Thyroid gland (tissue), 4 donors: ENCODE results near the gene MAP6. TPM values are rescaled to one million over a fixed set of nuclear protein-coding genes. Genes with fewer than 3 reads are reported as not detected.
A peak's percentile ranks its signal among the peaks of the same experiment; 100 is the strongest.

Experiments used
- DNase-seq, 2 donors: peaks; one replicate each; pipeline ENCODE4 v3.0.0-alpha.2; 2019
- H3K27ac ChIP-seq, 3 donors: fragments of 200-600 bp; sonication (generic); 1 replicate in 2 of 3; 2 replicates in 1 of 3; pipeline ENCODE4 v1.5.1; 2016 to 2019; ENCODE audit warnings: mild to moderate bottlenecking in 1 of 3, moderate library complexity in 1 of 3
- H3K27me3 ChIP-seq: fragments of 200-600 bp; sonication (generic); one replicate; pipeline ENCODE4 v1.5.1; 2019
- H3K36me3 ChIP-seq, 2 donors: fragments of 200-600 bp; sonication (generic); one replicate each; pipeline ENCODE4 v1.5.1; 2016 to 2019
- H3K4me1 ChIP-seq, 2 donors: fragments of 200-600 bp; sonication (generic); one replicate each; pipeline ENCODE4 v1.5.1; 2017 to 2019
- H3K4me3 ChIP-seq, 3 donors: fragments of 200-600 bp; sonication (generic); replicated peaks in 1 of 3; 1 replicate in 2 of 3; 2 replicates in 1 of 3; pipeline ENCODE4 v1.5.1; 2016; ENCODE audit warnings: mild to moderate bottlenecking in 1 of 3
- H3K9me3 ChIP-seq: fragments of 200-600 bp; sonication (generic); one replicate; pipeline ENCODE4 v1.5.1; 2017
- CTCF ChIP-seq, 6 experiments: fragments of 200-600 bp in 3 of 6; fragments of 450-650 bp in 3 of 6; sonication (generic) in 3 of 6; IDR thresholded peaks; one replicate each; pipeline ENCODE4 v1.5.1; 2016 to 2019; ENCODE audit warnings: antibody characterized with exemption in 6 of 6, mild to moderate bottlenecking in 2 of 6, inconsistent platforms in 1 of 6, moderate library complexity in 1 of 6
- POLR2A ChIP-seq, 2 donors: fragments of 450-650 bp; IDR thresholded peaks; one replicate each; pipeline ENCODE4 v1.6.1; 2017; ENCODE audit warnings: antibody characterized with exemption in 2 of 2, mild to moderate bottlenecking in 2 of 2, moderate library complexity in 1 of 2
- WGBS, 2 donors: methylation state at CpG; one replicate each; pipeline ENCODE4 v1.1.5; 2017; 5-methylcytosine and 5-hydroxymethylcytosine counted together
- intact Hi-C: fragments of 100-400 bp; cut with DNase I; formaldehyde crosslinking; loops from one replicate; pipeline ENCODE4 v1.15.1; 2023
- total RNA-seq, 4 donors: library from RNA; depleted of rRNA; stranded (reverse); fragments of >200 nt; gene quantifications; one replicate each; pipeline ENCODE4 v1.2.3, GENCODE V29; 2016

The MAP6 gene
- 10 to 100 TPM in 1 of 4 donors, 1 to 10 TPM in 3; 4.8 to 13.8 (median 9.4) TPM for total RNA-seq

- TF ChIP-seq CTCF (IDR thresholded peaks at IDR 0.05) (no peak), POLR2A (IDR thresholded peaks at IDR 0.05) (no peak)
- Histone ChIP-seq H3K4me3 (peak within 1 kb of the TSS; percentile 25 to 59 (median 49)), H3K36me3 (no peaks in the 10 kb centered on the region), H3K27me3 (no peaks in the 10 kb centered on the region), H3K27ac (no peak within 1 kb of the TSS), H3K4me1 (peaks cover 8 to 15% of the 10 kb centered on the region in 2 donors), H3K9me3 (no peaks in the 10 kb centered on the region)
- 6 to 10% methylated on average over 26 to 36 of the region's 72 CpGs for WGBS, 2 donors
- peak; percentile 24 to 27 for DNase-seq
- intact Hi-C loops: loop anchor here (5.0 kb wide), 1 partner anchor 121 kb away; no protein-coding TSS in a partner anchor
Observed at GRCh38 chr11:75668451-75669297, at the start of gene MAP6. Gene MAP6, minus strand, starts transcription at chr11:75669038. Its CDS starts 669 bp downstream, at chr11:75668369.

- H3K36me3 ChIP-seq: no peaks in the 10 kb centered on the region
- H3K4me1 ChIP-seq: no peaks in the 10 kb centered on the region
- 75 to 81% methylated on average over 12 to 13 of the region's 13 CpGs for WGBS, 2 donors
- TF ChIP-seq POLR2A (IDR thresholded peaks at IDR 0.05) (no peak), CTCF (IDR thresholded peaks at IDR 0.05) (no peak)
- peak; percentile 11 to 23 for DNase-seq
- no peak within 1 kb of the TSS for H3K27ac ChIP-seq
- H3K4me3 ChIP-seq: no peak within 1 kb of the TSS
- no peaks in the 10 kb centered on the region for H3K27me3 ChIP-seq
- intact Hi-C loops: no loop called here
- no peaks in the 10 kb centered on the region for H3K9me3 ChIP-seq
Observed at GRCh38 chr11:75717608-75718418, 49.0 kb upstream of the MAP6 start, which contains the start of gene MOGAT2. Gene MOGAT2, plus strand, starts transcription at chr11:75717838. Its CDS starts 51 bp downstream, at chr11:75717889.

- H3K4me1 ChIP-seq: no peaks in the 10 kb centered on the region
- no peaks in the 10 kb centered on the region for H3K27me3 ChIP-seq
- no peak overlapping the region for H3K4me3 ChIP-seq
- H3K36me3 ChIP-seq: no peaks in the 10 kb centered on the region
- TF ChIP-seq CTCF (IDR thresholded peaks at IDR 0.05) (no peak), POLR2A (IDR thresholded peaks at IDR 0.05) (no peak)
- no peaks in the 10 kb centered on the region for H3K9me3 ChIP-seq
- no peak overlapping the region for H3K27ac ChIP-seq
- intact Hi-C loops: no loop called here
- DNase-seq: no peak
- 80 to 83% methylated on average over 3 of the region's 3 CpGs for WGBS, 2 donors
Observed at GRCh38 chr11:75716659-75717058, 47.8 kb upstream of the MAP6 start.

- no peak for DNase-seq
Observed at GRCh38 chr11:75715688-75716087, 46.9 kb upstream of the MAP6 start.

More at GRCh38 chr11:75715688-75716087, 46.9 kb upstream of the MAP6 start:
- H3K27ac ChIP-seq: no peak overlapping the region
- H3K4me1 ChIP-seq: no peaks in the 10 kb centered on the region
- H3K9me3 ChIP-seq: no peaks in the 10 kb centered on the region
- 88 to 91% methylated on average over 2 of the region's 2 CpGs for WGBS, 2 donors
- intact Hi-C loops: no loop called here
- H3K27me3 ChIP-seq: no peaks in the 10 kb centered on the region
- no peak for TF ChIP-seq CTCF (IDR thresholded peaks at IDR 0.05)
- no peak for TF ChIP-seq POLR2A (IDR thresholded peaks at IDR 0.05)
- no peaks in the 10 kb centered on the region for H3K36me3 ChIP-seq
- no peak overlapping the region for H3K4me3 ChIP-seq
